Calu3 (cell line): Measurements from ENCODE around the gene MYL7. TPM values are rescaled to one million over a fixed set of nuclear protein-coding genes. Genes with fewer than 3 reads are reported as not detected.
"Not testable (repeated sequence)": the region's sequence is repeated elsewhere in the genome, so short reads cannot be mapped to it uniquely, and the experiment has no call there.

Experiments used
- BruUV-seq: library from RNA; stranded (reverse); fragments of 400-500 nt; replicated peaks from 2 replicates; lab custom pipeline; 2021; lab: Mats Ljungman, UMichigan
- CTCF ChIA-PET: fragments of 300-600 bp; sonication (Branson Sonifier 250); formaldehyde crosslinking; loops from one replicate; lab custom pipeline; 2022; ENCODE audit warnings: antibody characterized with exemption; lab: Charles Lee
- DNase-seq: peaks from one replicate; pipeline ENCODE4 v3.0.0; 2022
- H3K27ac Mint-ChIP-seq: one replicate; pipeline ENCODE4 v1.8.0; 2022; ENCODE audit warnings: mixed read lengths; ENCODE audit not compliant: unreplicated experiment
- H3K27me3 Mint-ChIP-seq: one replicate; pipeline ENCODE4 v1.8.0; 2022; ENCODE audit warnings: mixed read lengths; ENCODE audit not compliant: unreplicated experiment
- H3K36me3 Mint-ChIP-seq: one replicate; pipeline ENCODE4 v1.8.0; 2022; ENCODE audit warnings: mild to moderate bottlenecking, moderate library complexity, mixed read lengths; ENCODE audit not compliant: insufficient read depth, unreplicated experiment
- H3K4me1 Mint-ChIP-seq: one replicate; pipeline ENCODE4 v1.8.0; 2022; ENCODE audit warnings: mild to moderate bottlenecking, low read depth, mixed read lengths; ENCODE audit not compliant: unreplicated experiment
- H3K4me3 Mint-ChIP-seq: one replicate; pipeline ENCODE4 v1.8.0; 2022; ENCODE audit warnings: mild to moderate bottlenecking, low read depth, moderate library complexity, mixed read lengths; ENCODE audit not compliant: unreplicated experiment
- H3K9me3 Mint-ChIP-seq: one replicate; pipeline ENCODE4 v1.8.0; 2022; ENCODE audit warnings: low read depth, mixed read lengths; ENCODE audit not compliant: unreplicated experiment
- CTCF ChIP-seq: fragments of 200-600 bp; IDR thresholded peaks from one replicate; pipeline ENCODE4 v1.8.0; 2022; ENCODE audit warnings: antibody characterized with exemption; ENCODE audit not compliant: unreplicated experiment
- intact Hi-C: fragments of 100-400 bp; cut with micrococcal nuclease; formaldehyde crosslinking; loops from one replicate; pipeline ENCODE4 v1.10.0; 2022; ENCODE audit not compliant: unreplicated experiment
- total RNA-seq: library from RNA; stranded (reverse); gene quantifications from 2 replicates; pipeline ENCODE4 v1.2.3, GENCODE V29; 2022

Gene MYL7
- total RNA-seq, 1 experiment from 2014 or later, result not detected

DNA sequence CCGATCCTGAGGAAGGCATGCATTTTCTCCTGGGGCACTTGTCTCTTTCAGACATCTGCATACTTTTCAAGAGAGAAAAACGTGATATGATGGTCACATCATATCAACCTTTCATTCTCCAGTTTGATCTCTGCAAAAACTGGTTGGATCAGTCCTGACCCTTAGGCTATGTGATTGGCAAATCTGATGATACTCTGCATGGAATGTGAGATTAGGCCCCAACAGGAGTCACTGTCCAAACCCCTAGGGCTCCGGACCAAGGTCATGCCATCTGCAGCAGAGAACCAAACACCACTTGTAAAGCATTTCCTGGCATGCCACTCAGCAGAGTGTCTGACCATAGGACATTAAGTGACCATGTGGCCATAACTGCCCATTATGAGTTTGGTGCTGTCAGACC is 39.5 kb upstream of the MYL7 start:
- Mint-ChIP-seq H3K27ac (no peak overlapping the region), H3K4me3 (no peak overlapping the region), H3K36me3 (no peaks in the 10 kb centered on the region), H3K4me1 (peaks cover 14% of the 10 kb centered on the region), H3K27me3 (peaks cover 91% of the 10 kb centered on the region), H3K9me3 (no peaks in the 10 kb centered on the region)
- intact Hi-C loops, result no loop called here
- BruUV-seq, result no TSS peak
- TF ChIP-seq CTCF, result no peak
- CTCF ChIA-PET, result no interaction called here
- DNase-seq, result no peak

GRCh38 chr7:44177570-44178131 is 36.5 kb upstream of the MYL7 start:
- peaks cover 95% of the 10 kb centered on the region for H3K27me3 Mint-ChIP-seq
- H3K9me3 Mint-ChIP-seq, result no peaks in the 10 kb centered on the region
- no peaks in the 10 kb centered on the region for H3K4me1 Mint-ChIP-seq
- H3K27ac Mint-ChIP-seq, result no peak overlapping the region
- DNase-seq, result no peak
- no peaks in the 10 kb centered on the region for H3K36me3 Mint-ChIP-seq
- CTCF ChIA-PET, result no interaction called here
- no TSS peak for BruUV-seq
- intact Hi-C loops, result no loop called here
- no peak for TF ChIP-seq CTCF
- no peak overlapping the region for H3K4me3 Mint-ChIP-seq

GRCh38 chr7:44176486-44176885 is 35.4 kb upstream of the MYL7 start:
- no peak for TF ChIP-seq CTCF
- no peak overlapping the region for H3K27ac Mint-ChIP-seq
- H3K36me3 Mint-ChIP-seq, result no peaks in the 10 kb centered on the region
- H3K27me3 Mint-ChIP-seq, result peaks cover 88% of the 10 kb centered on the region
- H3K4me3 Mint-ChIP-seq, result no peak overlapping the region
- DNase-seq, result no peak
- intact Hi-C loops, result no loop called here
- BruUV-seq, result no TSS peak
- H3K4me1 Mint-ChIP-seq, result no peaks in the 10 kb centered on the region
- CTCF ChIA-PET, result no interaction called here
- H3K9me3 Mint-ChIP-seq, result no peaks in the 10 kb centered on the region

GRCh38 chr7:44175730-44176129 is 34.6 kb upstream of the MYL7 start:
- Mint-ChIP-seq H3K27me3 (peaks cover 86% of the 10 kb centered on the region), H3K36me3 (no peaks in the 10 kb centered on the region), H3K27ac (no peak overlapping the region), H3K4me3 (no peak overlapping the region), H3K9me3 (no peaks in the 10 kb centered on the region), H3K4me1 (no peaks in the 10 kb centered on the region)
- intact Hi-C loops, result no loop called here
- no peak for TF ChIP-seq CTCF
- DNase-seq, result no peak
- no TSS peak for BruUV-seq
- CTCF ChIA-PET, result no interaction called here

DNA sequence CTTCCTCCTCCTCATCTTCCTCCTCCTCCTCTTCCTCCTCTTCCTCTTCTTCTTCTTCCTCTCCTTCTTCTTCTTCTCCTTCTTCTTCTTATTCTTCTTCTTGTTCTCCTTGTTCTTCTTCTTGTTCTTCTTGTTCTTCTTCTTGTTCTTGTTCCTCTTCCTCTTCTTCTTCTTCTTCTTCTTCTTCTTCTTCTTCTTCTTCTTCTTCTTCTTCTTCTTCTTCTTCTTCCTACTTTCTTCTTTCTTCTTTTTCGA is 33.5 kb upstream of the MYL7 start:
- BruUV-seq, CTCF ChIA-PET, DNase-seq, H3K27ac Mint-ChIP-seq, H3K4me1 Mint-ChIP-seq, intact Hi-C loops, H3K36me3 Mint-ChIP-seq, H3K4me3 Mint-ChIP-seq, H3K9me3 Mint-ChIP-seq: not testable (repeated sequence)
- H3K27me3 Mint-ChIP-seq, result peaks cover 89% of the 10 kb centered on the region
